Measurements from ENCODE around the gene SRRM2. TPM values are rescaled to one million over a fixed set of nuclear protein-coding genes. Genes with fewer than 3 reads are reported as not detected.

The SRRM2 gene
- total and polyA plus RNA-seq, 9 of the 15 experiments (the other 6 are each of a cell fraction or from before 2014, with no cell fraction given), result 26.7 to 563 (median 81.1) TPM

GRCh38 chr16:2752035-2752849, at the start of gene SRRM2 (continued):
- TF ChIP-seq ZBTB40 (IDR thresholded peaks at IDR 0.05) (peak; percentile 60), ZBTB40 (CRISPR knock-in tag; IDR thresholded peaks at IDR 0.05) (no peak), ZNF707 (CRISPR knock-in tag; conservative IDR thresholded peaks at IDR 0.05) (no peak), NFE2 (IDR thresholded peaks at IDR 0.05; ENCODE audit: low read depth) (0 out of 2 replicates have a peak, but pooled peaks have one; percentile 26), KLF6 (CRISPR knock-in tag; IDR thresholded peaks at IDR 0.05; ENCODE audit: borderline replicate concordance) (peak; percentile 76; the same call in 1 of the 2 replicates), C11orf30 (IDR thresholded peaks at IDR 0.05; ENCODE audit: low read depth) (peak; percentile 85), PCBP1 (IDR thresholded peaks at IDR 0.05; ENCODE audit: low read depth, low read length, poor library complexity, severe bottlenecking) (peak; percentile 25), DMBX1 (CRISPR knock-in tag; IDR thresholded peaks at IDR 0.05; ENCODE audit: borderline replicate concordance) (peak; percentile 75), SPI1 (IDR thresholded peaks at IDR 0.05; ENCODE audit: borderline replicate concordance, low read depth, low read length) (0 out of 2 replicates have a peak, but pooled peaks have one; percentile 22), TSHZ1 (CRISPR knock-in tag; IDR thresholded peaks at IDR 0.05) (no peak; the same call in 1 of the 2 replicates), HMBOX1 (IDR thresholded peaks at IDR 0.05) (no peak), NFRKB (IDR thresholded peaks at IDR 0.05; ENCODE audit: low read depth) (peak; percentile 97)
